HS-27A (cell line): ENCODE measurements around the gene ASXL3.

Experiments used
- DNase-seq: peaks from one replicate; pipeline ENCODE4 v3.0.0-alpha.2; 2012; ENCODE audit warnings: low read depth, missing footprints

The ASXL3 gene

GRCh38 chr18:33717339-33717738 lies 139.3 kb downstream of the ASXL3 start:
- DNase-seq, result no peak

- no peak for DNase-seq
Measured at GRCh38 chr18:33720133-33720532, 142.1 kb downstream of the ASXL3 start.

- DNase-seq, result no peak
Measured at GRCh38 chr18:33729556-33729955, 151.5 kb downstream of the ASXL3 start.

- no peak for DNase-seq
Measured at GRCh38 chr18:33733376-33733775, 155.4 kb downstream of the ASXL3 start.

- DNase-seq, result no peak
Measured at GRCh38 chr18:33735428-33735827, 157.4 kb downstream of the ASXL3 start.

- DNase-seq, result no peak
Measured at GRCh38 chr18:33741760-33742159, 163.7 kb downstream of the ASXL3 start.

GRCh38 chr18:33744032-33744697 lies 166.1 kb downstream of the ASXL3 start:
- DNase-seq, result no peak

- DNase-seq, result no peak
Measured at GRCh38 chr18:33745151-33745795, 167.3 kb downstream of the ASXL3 start.

- DNase-seq, result no peak
Measured at GRCh38 chr18:33745871-33746545, 168.0 kb downstream of the ASXL3 start.

GRCh38 chr18:33749834-33750233 lies 171.8 kb downstream of the ASXL3 start:
- DNase-seq, result no peak

- no peak for DNase-seq
Measured at GRCh38 chr18:33750366-33750765, 172.3 kb downstream of the ASXL3 start.

- no peak for DNase-seq
Measured at GRCh38 chr18:33751613-33752221, 173.7 kb downstream of the ASXL3 start.

GRCh38 chr18:33755391-33755790 lies 177.4 kb downstream of the ASXL3 start:
- no peak for DNase-seq

GRCh38 chr18:33755931-33756560 lies 178.0 kb downstream of the ASXL3 start:
- peak; percentile 20 for DNase-seq

- no peak for DNase-seq
Measured at GRCh38 chr18:33757037-33757436, 179.0 kb downstream of the ASXL3 start.

- DNase-seq, result no peak
Measured at GRCh38 chr18:33761363-33761762, 183.3 kb downstream of the ASXL3 start.

- DNase-seq, result no peak
Measured at GRCh38 chr18:33781429-33781828, 203.4 kb downstream of the ASXL3 start.
